GOT3 (cell line): ENCODE measurements around the gene ADGRF5.

Experiments
- DNase-seq: peaks from one replicate; lab custom pipeline; 2025; ENCODE audit warnings: mixed read lengths; lab: John Stamatoyannopoulos, UW

Gene ADGRF5

GRCh38 chr6:46819561-46819960 lies 102.2 kb downstream of the ADGRF5 start:
- no peak for DNase-seq

DNA sequence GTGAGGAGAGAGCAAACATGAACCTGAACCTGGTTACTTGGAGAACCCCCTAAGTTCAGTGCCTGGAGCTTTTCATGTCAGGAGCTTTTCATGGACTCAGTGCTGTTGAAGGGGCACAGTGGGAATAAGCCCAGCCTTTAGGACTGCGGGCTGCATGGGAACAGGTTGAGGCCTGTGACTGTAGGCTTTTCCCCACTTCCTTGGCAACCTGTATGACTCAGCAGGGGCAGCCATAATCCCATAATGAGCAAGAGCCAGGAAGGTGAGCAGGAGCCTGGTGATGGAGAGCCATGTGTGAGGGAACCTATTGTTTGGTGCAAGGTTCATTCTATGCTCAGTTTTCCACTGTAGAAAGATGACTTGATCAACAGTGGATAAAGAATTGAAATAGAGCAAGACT lies 105.1 kb downstream of the ADGRF5 start:
- DNase-seq = no peak

- no peak for DNase-seq
These were observed 106.6 kb downstream of the ADGRF5 start for GRCh38 chr6:46815130-46815529.

DNA sequence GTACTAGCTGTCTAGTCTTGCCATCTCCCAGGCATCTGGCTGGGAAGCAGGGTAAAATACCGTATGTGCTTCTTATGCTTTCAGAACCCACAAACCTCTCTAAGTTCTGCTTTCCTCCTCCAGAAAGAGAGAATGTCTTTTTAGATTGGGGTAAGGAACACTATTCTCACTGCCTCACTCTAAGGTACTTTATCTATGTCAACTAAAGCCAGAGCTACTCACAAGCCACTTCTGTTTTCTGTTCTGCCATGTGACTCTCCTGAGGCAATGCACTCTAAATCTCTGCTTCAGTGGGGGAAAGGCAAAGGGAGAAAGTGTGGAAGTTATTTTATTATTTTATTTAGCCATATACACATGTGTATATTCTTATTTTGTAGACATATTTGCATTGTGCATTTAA lies 112.9 kb downstream of the ADGRF5 start:
- no peak for DNase-seq
